HepG2 (cell line): ENCODE measurements around the gene HRH3. TPM values are rescaled to one million over a fixed set of nuclear protein-coding genes. Genes with fewer than 3 reads are reported as not detected.

ENCODE experiments used
- BORCS8-MEF2B ChIP-seq: sonication (generic); formaldehyde crosslinking; IDR thresholded peaks from 2 replicates; pipeline ENCODE4 v1.8.0; 2022; ENCODE audit warnings: mild to moderate bottlenecking, missing genetic modification reagents
- FOXK1 ChIP-seq: sonication (generic); formaldehyde crosslinking; IDR thresholded peaks from 2 replicates; pipeline ENCODE4 v1.4.0; 2020; ENCODE audit warnings: low read depth, missing genetic modification reagents, borderline replicate concordance
- FOXK2 ChIP-seq: fragments of 450-650 bp; IDR thresholded peaks from 2 replicates; pipeline ENCODE4 v1.6.1; 2016
- HES4 ChIP-seq: sonication (generic); formaldehyde crosslinking; IDR thresholded peaks from 2 replicates; pipeline ENCODE4 v1.9.0; 2021; ENCODE audit warnings: mild to moderate bottlenecking, missing genetic modification reagents, borderline replicate concordance
- HOXA5 ChIP-seq: sonication (generic); formaldehyde crosslinking; IDR thresholded peaks from 2 replicates; pipeline ENCODE4 v1.4.0; 2020; ENCODE audit warnings: missing genetic modification reagents
- KDM1A ChIP-seq: IDR thresholded peaks from 2 replicates; pipeline ENCODE4 v1.6.1; 2016; ENCODE audit warnings: missing compliant biosample characterization
- MBD4 ChIP-seq: IDR thresholded peaks from 2 replicates; pipeline ENCODE4 v1.6.1; 2012; ENCODE audit warnings: low read length, inconsistent platforms, borderline replicate concordance
- MEIS2 ChIP-seq: sonication (generic); formaldehyde crosslinking; IDR thresholded peaks from 2 replicates; pipeline ENCODE4 v1.9.0; 2021; ENCODE audit warnings: mild to moderate bottlenecking, missing genetic modification reagents
- MYC ChIP-seq: sonication (generic); formaldehyde crosslinking; IDR thresholded peaks from 2 replicates; pipeline ENCODE4 v1.9.0; 2021; ENCODE audit warnings: missing genetic modification reagents, borderline replicate concordance
- RBM39 ChIP-seq: fragments of 200-400 bp; formaldehyde crosslinking; IDR thresholded peaks from one replicate; pipeline ENCODE4 v1.6.1; 2018; ENCODE audit warnings: antibody characterized with exemption, mild to moderate bottlenecking, low read depth, low read length; ENCODE audit not compliant: poor library complexity, severe bottlenecking
- RCOR2 ChIP-seq: IDR thresholded peaks from 2 replicates; pipeline ENCODE4 v1.6.1; 2016; ENCODE audit warnings: missing biosample characterization, missing genetic modification reagents
- SIX1 ChIP-seq: sonication (generic); formaldehyde crosslinking; IDR thresholded peaks from 2 replicates; pipeline ENCODE4 v1.4.0; 2020; ENCODE audit warnings: missing genetic modification reagents, borderline replicate concordance
- TMF1 ChIP-seq: sonication (generic); formaldehyde crosslinking; IDR thresholded peaks from 2 replicates; pipeline ENCODE4 v1.8.1; 2022; ENCODE audit warnings: low read depth, missing genetic modification reagents
- ZNF256 ChIP-seq: sonication (generic); formaldehyde crosslinking; conservative IDR thresholded peaks from 2 replicates; pipeline ENCODE4 v1.4.0; 2020; ENCODE audit warnings: missing genetic modification reagents
- ZNF329 ChIP-seq: sonication (generic); formaldehyde crosslinking; IDR thresholded peaks from 2 replicates; pipeline ENCODE4 v1.9.0; 2021; ENCODE audit warnings: low read depth, mild to moderate bottlenecking, missing genetic modification reagents
- ZNF446 ChIP-seq: sonication (generic); formaldehyde crosslinking; IDR thresholded peaks from 2 replicates; pipeline ENCODE4 v1.5.0; 2020; ENCODE audit warnings: mild to moderate bottlenecking, missing genetic modification reagents
- polyA plus RNA-seq, 8 experiments: library from polyadenylated mRNA; depleted of rRNA in 3 of 8; stranded (reverse) in 7 of 8; unstranded in 1 of 8; fragments of >200 nt; fragmentation: Illumina TruSeq in 4 of 8; extraction: Trizol in 4 of 8; gene quantifications; 2 replicates each; pipeline versions ENCODE4 v1.2.1 to v1.2.3, GENCODE V29; 2011 to 2016; ENCODE audit warnings: low read depth in 4 of 8, missing spikeins in 1 of 8, mixed read lengths in 1 of 8; ENCODE audit not compliant: insufficient read depth in 1 of 8
- total RNA-seq, 5 experiments: library from RNA; depleted of rRNA; stranded (reverse); fragments of >200 nt; fragmentation: Illumina TruSeq; extraction: Trizol; gene quantifications; 2 replicates each; pipeline ENCODE4 v1.2.3, GENCODE V29; 2016; ENCODE audit warnings: low read depth in 1 of 5
- TF ChIP-seq, protein P1 (sequence below): sonication (generic); formaldehyde crosslinking; IDR thresholded peaks from 2 replicates; pipeline ENCODE4 v1.8.0; 2022; ENCODE audit warnings: missing genetic modification reagents, mild to moderate bottlenecking, inconsistent platforms, borderline replicate concordance
- TF ChIP-seq, protein P2 (sequence below): conservative IDR thresholded peaks from 2 replicates; pipeline ENCODE4 v1.6.1; 2018; ENCODE audit warnings: missing genetic modification reagents
- TF ChIP-seq, protein P3 (sequence below): sonication (generic); formaldehyde crosslinking; IDR thresholded peaks from 2 replicates; pipeline ENCODE4 v1.4.0; 2020; ENCODE audit warnings: missing genetic modification reagents
- TF ChIP-seq, protein P4 (sequence below): sonication (generic); formaldehyde crosslinking; IDR thresholded peaks from 2 replicates; pipeline ENCODE4 v1.5.1; 2020; ENCODE audit warnings: mild to moderate bottlenecking, missing genetic modification reagents, moderate library complexity

HRH3 gene
- total and polyA plus RNA-seq, 2 of the 13 experiments (the other 11 are each of a cell fraction or from before 2014, with no cell fraction given): 0.18 TPM; not detected in 1

DNA sequence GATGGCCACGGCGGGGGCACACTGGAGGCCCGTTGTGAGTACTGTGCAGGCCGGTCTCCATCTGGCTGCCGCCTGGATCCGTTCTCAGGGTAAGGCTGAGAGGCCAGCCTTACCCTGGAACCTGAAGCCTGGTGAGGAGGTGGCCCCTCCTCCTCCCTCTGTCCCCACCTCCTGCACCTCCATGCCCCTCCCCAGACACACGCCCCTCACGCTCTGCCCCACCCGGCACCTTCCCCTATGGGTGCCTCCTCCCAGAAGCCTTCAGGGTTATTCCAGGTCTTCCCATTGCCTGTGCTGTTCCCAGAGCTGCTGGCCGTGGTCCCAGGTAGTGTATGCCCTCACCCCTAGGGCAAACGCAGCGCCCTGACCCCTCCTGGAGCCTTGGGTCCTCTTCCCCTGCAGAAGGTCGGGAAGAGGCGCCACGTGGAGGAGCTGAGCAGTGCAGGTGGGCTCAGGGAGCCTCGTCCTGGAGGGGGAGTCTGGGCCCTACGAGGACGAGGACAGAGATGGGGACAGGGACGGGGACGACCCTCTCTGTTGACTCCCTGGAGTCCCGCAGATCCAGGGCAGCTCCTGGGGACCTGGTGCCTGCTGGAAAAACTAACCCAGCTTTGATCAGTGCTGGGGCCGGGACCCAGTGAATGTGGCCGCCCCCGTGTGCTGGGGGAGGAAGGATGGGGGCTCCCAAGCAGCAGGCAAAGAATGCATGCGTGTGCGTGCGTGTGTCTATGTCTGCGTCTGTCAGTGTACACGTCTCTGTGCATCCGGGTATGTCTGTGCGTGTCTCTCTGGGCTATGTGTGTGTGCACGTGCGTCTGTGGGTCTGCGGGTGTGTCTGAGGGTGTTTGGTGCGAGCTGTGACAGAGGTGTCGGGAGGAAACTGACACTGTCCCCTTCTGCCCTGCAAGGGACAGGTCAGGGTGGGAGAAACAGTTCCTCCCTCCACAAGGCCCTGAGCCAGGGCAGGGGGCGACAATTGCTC lies 8.2 kb upstream of the HRH3 start (continued):
- TF ChIP-seq SIX1 (CRISPR knock-in tag) (no peak), BORCS8-MEF2B (CRISPR knock-in tag) (0 out of 2 replicates have a peak, but pooled peaks have one; percentile 6), HES4 (CRISPR knock-in tag) (0 out of 2 replicates have a peak, but pooled peaks have one; percentile 16), TMF1 (CRISPR knock-in tag) (0 out of 2 replicates have a peak, but pooled peaks have one; percentile 16), FOXK2 (no peak), KDM1A (no peak), MEIS2 (CRISPR knock-in tag) (no peak), ZNF446 (no peak), RBM39 (no peak), HOXA5 (CRISPR knock-in tag) (no peak), MYC (CRISPR knock-in tag) (peak; percentile 33; the same call in 1 of the 2 replicates), MBD4 (no peak), FOXK1 (CRISPR knock-in tag) (no peak), ZNF329 (no peak), ZNF256 (CRISPR knock-in tag) (no peak), RCOR2 (CRISPR knock-in tag) (no peak)
- TF ChIP-seq, protein P1, sequence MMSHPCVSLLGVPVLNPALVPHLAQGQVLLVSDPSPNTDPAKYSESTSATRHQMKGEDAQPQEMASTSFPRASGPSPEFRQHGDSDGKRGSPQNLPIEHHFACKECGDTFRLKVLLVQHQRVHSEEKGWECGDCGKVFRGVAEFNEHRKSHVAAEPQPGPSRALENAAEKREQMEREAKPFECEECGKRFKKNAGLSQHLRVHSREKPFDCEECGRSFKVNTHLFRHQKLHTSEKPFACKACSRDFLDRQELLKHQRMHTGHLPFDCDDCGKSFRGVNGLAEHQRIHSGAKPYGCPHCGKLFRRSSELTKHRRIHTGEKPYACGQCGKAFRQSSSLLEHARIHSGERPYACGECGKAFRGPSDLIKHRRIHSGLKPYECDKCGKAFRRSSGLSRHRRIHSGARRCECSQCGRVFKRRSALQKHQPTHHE (CRISPR knock-in tag): no peak
- TF ChIP-seq, protein P2, sequence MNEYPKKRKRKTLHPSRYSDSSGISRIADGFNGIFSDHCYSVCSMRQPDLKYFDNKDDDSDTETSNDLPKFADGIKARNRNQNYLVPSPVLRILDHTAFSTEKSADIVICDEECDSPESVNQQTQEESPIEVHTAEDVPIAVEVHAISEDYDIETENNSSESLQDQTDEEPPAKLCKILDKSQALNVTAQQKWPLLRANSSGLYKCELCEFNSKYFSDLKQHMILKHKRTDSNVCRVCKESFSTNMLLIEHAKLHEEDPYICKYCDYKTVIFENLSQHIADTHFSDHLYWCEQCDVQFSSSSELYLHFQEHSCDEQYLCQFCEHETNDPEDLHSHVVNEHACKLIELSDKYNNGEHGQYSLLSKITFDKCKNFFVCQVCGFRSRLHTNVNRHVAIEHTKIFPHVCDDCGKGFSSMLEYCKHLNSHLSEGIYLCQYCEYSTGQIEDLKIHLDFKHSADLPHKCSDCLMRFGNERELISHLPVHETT (CRISPR knock-in tag): no peak
- TF ChIP-seq, protein P3, sequence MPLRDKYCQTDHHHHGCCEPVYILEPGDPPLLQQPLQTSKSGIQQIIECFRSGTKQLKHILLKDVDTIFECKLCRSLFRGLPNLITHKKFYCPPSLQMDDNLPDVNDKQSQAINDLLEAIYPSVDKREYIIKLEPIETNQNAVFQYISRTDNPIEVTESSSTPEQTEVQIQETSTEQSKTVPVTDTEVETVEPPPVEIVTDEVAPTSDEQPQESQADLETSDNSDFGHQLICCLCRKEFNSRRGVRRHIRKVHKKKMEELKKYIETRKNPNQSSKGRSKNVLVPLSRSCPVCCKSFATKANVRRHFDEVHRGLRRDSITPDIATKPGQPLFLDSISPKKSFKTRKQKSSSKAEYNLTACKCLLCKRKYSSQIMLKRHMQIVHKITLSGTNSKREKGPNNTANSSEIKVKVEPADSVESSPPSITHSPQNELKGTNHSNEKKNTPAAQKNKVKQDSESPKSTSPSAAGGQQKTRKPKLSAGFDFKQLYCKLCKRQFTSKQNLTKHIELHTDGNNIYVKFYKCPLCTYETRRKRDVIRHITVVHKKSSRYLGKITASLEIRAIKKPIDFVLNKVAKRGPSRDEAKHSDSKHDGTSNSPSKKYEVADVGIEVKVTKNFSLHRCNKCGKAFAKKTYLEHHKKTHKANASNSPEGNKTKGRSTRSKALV (CRISPR knock-in tag): 0 out of 2 replicates have a peak, but pooled peaks have one; percentile 28
- TF ChIP-seq, protein P4, sequence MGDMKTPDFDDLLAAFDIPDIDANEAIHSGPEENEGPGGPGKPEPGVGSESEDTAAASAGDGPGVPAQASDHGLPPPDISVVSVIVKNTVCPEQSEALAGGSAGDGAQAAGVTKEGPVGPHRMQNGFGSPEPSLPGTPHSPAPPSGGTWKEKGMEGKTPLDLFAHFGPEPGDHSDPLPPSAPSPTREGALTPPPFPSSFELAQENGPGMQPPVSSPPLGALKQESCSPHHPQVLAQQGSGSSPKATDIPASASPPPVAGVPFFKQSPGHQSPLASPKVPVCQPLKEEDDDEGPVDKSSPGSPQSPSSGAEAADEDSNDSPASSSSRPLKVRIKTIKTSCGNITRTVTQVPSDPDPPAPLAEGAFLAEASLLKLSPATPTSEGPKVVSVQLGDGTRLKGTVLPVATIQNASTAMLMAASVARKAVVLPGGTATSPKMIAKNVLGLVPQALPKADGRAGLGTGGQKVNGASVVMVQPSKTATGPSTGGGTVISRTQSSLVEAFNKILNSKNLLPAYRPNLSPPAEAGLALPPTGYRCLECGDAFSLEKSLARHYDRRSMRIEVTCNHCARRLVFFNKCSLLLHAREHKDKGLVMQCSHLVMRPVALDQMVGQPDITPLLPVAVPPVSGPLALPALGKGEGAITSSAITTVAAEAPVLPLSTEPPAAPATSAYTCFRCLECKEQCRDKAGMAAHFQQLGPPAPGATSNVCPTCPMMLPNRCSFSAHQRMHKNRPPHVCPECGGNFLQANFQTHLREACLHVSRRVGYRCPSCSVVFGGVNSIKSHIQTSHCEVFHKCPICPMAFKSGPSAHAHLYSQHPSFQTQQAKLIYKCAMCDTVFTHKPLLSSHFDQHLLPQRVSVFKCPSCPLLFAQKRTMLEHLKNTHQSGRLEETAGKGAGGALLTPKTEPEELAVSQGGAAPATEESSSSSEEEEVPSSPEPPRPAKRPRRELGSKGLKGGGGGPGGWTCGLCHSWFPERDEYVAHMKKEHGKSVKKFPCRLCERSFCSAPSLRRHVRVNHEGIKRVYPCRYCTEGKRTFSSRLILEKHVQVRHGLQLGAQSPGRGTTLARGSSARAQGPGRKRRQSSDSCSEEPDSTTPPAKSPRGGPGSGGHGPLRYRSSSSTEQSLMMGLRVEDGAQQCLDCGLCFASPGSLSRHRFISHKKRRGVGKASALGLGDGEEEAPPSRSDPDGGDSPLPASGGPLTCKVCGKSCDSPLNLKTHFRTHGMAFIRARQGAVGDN (CRISPR knock-in tag): peak; percentile 75
